HG03045 (cell line): Measurements from ENCODE around the gene TYMP.
"Not testable (repeated sequence)": the region's sequence is repeated elsewhere in the genome, so short reads cannot be mapped to it uniquely, and the experiment has no call there.

Source experiments
- ATAC-seq: cut with Tn5 transposase; IDR thresholded peaks from one replicate; pipeline ENCODE4 v1.9.1; 2021; ENCODE audit warnings: mild to moderate bottlenecking, moderate library complexity; ENCODE audit not compliant: unreplicated experiment

TYMP gene

GRCh38 chr22:50542416-50542927, 12.7 kb upstream of the TYMP start:
- no peak for ATAC-seq

DNA sequence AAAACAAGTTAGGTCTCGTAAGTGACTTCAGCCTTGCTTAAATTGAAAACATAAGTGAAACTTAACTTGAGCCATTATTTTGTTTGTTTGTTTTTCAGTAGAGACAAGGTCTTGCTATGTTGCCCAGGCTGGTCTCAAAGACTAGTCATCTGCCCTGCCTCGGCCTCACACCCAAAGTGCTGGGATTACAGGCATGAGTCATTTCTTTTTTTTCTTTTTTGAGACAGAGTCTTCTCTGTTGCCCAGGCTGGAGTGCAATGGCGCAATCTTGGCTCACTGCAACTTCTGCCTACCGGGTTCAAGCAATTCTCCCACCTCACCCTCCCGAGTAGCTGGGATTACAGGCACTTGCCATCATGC, 11.8 kb upstream of the TYMP start:
- ATAC-seq, result not testable (repeated sequence)

GRCh38 chr22:50540381-50540780, 10.6 kb upstream of the TYMP start:
- ATAC-seq, result no peak

DNA sequence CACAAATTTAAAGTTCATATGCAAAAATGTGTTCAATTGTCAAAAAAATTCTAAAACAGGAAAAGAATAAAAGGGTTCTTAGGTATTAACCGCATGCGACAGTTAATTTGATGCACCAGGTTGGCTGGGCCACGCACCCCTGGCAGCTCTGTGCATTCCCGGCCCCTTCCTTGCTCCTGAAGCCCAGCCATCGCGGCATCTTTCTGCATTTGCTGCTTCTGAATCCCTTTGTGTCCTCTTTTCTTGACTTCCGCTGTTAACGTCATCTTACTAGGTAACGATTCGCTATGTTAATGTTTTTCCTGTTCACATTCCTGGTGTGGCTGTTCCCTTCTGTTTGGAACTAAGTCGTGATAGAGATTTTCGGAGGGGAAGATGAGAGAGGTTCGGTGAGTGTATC, 8.0 kb upstream of the TYMP start:
- no peak for ATAC-seq

- no peak for ATAC-seq
These were observed 6.4 kb upstream of the TYMP start for GRCh38 chr22:50536226-50536625.

- ATAC-seq, result no peak
These were observed 5.3 kb upstream of the TYMP start for GRCh38 chr22:50535113-50535512.

DNA sequence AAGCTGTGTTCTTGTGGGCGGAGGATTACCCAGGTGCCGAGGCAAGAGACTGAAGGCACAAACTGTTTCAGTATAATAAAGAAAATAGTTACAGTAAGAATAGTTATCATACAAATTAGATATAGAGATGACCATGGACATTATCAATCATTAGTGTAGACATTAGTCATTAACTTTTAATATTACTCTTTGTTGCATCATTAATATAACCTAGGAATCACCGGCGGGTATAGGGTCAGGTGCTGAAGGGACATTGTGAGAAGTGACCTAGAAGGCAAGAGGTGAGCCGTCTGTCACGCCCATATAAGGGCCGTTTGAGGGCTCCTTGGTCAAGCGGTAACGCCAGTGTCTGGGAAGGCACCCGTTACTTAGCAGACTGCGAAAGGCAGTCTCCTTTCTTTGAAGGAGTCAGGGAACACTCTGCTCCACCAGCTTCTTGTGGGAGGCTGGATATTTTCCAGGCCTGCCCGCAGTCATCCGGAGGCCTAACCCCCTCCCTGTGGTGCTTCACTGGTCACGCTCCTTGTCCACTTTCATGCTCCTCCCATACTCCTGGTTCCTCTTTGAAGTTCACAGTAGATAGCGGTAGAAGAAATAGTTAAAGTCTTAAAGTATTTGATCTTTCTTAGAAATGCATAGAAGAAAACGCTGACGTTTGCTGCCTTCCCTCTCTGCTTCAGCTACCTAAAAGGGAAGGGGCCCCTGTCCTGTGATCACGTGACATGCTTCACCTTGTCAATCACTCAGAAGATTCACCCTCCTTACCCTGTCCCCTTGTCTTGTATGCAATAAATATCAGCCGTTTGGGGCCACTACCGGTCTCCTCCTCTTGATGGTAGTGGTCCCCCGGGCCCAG, 4.3 kb upstream of the TYMP start:
- ATAC-seq, result not testable (repeated sequence)

GRCh38 chr22:50532824-50533796, 3.3 kb upstream of the TYMP start:
- no peak for ATAC-seq

DNA sequence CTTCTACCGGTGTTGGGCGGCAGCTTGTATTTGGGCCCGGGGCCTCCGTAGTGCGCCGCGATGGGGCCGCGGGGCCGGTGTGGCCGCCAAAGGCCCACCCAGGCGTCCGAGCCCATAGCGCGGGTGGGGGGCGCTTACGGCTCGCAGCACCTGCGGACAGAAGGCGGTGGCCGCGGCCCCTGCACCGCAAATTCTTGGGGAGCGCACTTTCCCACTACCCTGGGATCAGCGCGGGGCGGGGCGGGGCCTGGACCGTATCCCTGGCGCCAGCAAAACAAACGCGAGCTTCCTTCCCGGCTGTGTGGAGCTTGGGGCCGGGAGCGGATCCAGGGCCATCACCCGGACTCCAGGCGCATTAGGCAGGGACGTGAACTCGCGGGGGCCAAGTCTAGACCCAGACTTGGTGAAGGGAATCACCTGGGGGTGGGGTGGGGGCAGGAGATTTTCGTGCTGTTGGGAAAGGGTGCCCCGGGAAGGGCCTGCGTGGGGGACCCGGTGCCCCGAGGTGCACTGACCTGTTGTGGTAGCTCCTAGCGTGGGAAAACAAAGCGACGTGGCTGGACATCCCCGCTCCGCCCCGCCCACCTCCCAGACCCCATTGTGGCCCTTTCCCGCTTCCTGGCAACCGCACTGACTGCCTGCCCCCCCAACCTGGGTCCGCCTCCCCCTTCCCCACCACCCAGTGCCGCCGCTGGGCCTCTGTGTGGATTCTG, 2.3 kb upstream of the TYMP start:
- ATAC-seq, result no peak

GRCh38 chr22:50531546-50531961, 1.7 kb upstream of the TYMP start:
- ATAC-seq, result peak; percentile 28

DNA sequence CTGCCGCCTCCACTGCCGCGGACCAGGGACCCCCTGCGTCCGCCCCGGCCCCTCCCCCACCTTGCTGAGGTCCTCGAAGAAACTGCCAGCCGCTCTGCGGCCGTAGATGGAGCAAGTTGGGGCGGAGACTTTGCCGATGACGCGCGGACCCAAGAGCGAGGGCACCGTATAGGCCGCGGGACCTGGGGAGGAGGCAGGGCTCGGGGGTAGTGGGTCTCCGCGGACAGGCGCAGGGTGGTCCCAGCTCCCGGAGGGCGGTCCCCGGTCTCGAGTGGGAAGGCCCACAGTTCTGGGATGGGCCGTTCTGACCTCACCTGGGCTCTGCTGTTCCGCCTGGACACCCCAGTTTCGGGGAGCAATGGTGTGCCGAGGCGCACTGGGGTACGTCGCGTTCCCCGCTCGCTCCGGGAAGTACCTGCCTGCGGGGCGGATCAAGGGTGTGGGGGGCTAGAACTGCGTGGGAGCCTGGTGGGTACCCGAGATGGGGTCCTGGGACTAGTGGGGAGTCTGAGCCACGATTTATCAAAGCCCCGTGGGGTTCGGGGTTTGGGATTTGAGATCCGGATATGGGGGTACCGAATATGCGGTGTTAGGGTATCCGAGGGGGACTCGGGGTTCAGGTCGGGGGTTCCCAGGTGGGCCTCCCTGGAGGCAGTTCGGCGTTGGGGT, 1.2 kb upstream of the TYMP start:
- ATAC-seq, result no peak

DNA sequence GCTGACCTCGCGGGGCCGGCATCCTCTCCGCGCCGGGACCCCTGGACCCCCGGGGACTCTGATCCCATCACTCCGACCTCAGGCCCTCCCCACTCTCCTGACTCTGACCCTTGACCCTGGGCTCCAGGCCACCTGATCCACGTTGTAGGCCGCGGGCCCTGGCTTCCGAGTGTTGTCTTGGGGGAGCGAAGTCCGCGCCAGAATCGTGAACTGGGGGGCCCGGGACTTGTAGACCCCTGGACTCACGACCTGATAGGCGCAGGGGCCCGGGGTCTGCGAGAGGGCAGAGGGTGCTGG, 716 bp upstream of the TYMP start:
- no peak for ATAC-seq

DNA sequence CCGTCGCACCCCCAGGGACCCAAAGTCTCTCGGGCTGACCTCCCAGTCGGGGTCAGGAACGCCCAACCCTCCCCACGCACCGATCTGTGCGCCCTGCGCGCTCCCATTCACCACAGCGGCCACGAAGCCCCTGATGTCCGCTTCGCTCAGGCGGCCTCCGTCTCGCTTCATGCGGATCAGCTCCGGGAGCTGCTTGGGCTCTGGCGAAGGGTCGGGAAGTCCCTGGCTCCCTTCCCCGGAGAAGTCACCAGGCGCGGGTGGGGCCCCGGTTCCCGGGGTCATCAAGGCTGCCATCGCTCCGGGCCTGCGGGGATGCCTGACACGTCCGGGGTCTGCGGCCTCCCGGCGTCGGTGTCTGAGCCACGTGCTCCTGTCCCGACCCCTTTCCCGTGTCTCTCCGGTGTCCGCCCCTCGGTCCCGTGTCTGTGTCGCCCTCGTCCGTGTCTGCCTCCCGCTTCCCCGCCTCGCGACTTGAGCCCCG, 356 bp downstream of the TYMP start:
- no peak for ATAC-seq

- no peak for ATAC-seq
These were observed 963 bp downstream of the TYMP start for GRCh38 chr22:50528682-50529415.

DNA sequence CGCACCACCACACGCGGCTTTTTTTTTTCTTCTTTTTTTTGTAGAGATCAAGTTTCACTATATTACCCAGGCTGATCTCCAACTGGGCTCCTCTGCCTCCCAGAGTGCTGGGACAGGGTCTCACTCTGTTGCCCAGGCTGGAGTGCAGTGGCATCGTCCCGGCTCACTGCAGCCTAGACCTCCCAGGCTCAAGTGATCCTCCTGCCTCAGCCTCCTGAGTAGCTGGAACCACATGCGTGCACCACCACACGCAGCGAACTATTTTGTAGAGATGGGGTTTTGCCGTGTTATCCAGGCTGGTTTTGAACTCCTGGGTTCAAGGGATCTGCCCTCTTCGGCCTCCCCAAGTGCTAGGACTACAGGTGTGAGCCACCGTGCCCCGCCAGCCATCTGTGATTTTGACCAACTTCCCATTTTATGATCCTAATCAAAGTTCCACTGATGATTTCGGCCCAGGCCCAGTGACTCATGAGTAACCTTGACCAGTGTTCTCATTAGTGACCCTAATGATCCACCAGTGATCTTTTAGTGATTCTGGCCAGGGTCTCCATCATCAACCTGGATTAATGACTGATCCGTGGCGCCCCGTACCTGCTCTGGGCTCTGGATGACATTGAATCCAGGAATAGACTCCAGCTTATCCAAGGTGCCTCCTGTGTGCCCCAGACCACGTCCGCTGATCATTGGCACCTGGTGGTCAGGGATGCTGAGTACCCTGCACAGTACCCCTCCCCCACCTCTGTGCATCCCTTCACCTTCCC, 1.7 kb downstream of the TYMP start:
- ATAC-seq, result no peak

DNA sequence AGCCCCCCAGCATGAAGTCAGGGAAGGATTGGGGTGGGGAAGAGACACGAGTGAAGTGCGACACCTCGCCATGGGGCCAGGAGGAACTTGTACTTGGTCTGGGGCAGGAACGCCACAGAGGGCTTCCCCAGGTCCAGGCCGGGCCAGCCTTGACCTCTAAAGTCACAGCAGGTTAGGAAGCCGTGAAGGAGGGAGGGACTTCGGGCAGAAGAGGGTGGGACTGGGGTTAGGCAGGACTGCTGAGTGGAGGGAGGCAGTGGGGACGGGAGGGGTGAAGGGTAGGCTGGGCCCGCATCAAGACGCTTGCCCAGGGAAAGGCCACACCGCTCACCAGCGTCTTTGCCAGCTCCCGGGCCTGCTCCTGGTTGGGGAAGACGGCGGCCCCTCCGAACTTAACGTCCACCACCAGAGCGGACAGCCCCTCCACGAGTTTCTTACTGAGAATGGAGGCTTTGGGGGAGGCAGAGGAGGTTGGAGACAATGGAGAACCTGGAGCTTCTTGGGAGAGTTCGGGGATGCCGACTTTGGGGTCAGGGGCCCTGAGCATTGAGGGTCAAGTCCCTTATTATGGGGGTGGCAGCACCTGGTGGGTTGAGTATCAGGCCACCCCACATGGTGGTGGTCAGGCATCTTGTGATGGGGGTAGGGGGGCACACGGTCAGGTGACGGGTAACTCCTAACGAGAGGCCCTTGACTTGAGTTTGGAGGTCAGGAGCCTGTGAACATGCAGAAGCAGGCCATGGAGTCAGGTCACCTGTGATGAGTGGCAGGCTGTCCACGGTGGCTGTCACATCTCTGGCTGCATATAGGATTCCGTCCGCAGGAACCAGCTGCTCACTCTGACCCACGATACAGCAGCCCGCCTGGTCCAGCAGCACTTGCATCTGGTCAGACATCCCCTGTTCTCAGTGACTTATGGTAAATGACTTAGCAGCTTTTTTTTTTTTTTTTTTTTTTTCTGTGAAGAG, 2.7 kb downstream of the TYMP start:
- ATAC-seq, result no peak

DNA sequence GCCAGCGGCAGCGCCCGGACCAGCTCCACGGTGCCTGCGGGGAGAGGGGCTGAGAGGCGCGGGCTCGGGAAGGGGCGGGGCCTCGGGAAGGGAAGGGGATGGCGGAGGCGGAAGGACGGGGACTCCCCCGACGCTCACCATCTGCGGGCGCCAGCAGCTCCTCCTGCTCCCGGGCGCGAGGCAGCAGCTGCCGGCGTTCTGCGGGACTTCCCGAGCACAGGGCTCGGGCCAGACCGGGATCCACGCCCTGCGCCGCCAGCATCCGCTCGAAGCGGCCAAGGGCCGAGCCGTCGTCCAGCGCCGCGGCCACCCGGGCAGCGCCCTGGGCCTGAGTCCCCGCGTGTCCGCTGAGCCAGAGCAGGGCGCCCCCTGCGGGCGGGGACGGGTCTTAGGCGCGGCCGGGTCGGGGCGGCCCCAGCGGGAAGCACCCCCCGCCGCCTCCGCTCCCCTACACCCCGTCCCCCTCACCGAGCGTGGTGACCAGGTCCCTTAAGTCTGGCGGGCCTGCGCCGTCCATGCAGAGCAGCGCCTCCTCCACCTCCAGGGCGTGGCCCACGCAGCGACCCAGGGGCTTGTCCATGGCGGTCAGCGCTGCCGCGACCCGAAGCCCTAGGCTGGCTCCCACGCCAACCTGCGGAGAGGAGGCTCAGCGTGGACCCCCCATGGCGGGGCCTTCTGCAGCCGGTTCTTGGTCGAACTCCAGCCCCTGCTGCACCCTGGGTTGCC, 3.5 kb downstream of the TYMP start:
- ATAC-seq, result peak; percentile 27

GRCh38 chr22:50525858-50526107, 4.0 kb downstream of the TYMP start:
- no peak for ATAC-seq
